Tibial artery (tissue), 4 donors: ENCODE data around the gene MAGED2.
"Not testable (repeated sequence)": the region's sequence is repeated elsewhere in the genome, so short reads cannot be mapped to it uniquely, and the experiment has no call there.

Experiments
- DNase-seq, 2 donors: peaks; one replicate each; pipeline ENCODE4 v3.0.0-alpha.2; 2019
- H3K27ac ChIP-seq, 2 donors: fragments of 200-600 bp; sonication (generic) in 1 of 2; 1 replicate in 1 of 2; 2 replicates in 1 of 2; pipeline ENCODE4 v1.5.1; 2018 to 2019; ENCODE audit warnings: mild to moderate bottlenecking in 1 of 2
- H3K27me3 ChIP-seq, 2 donors: fragments of 200-600 bp; sonication (generic) in 1 of 2; one replicate each; pipeline versions ENCODE4 v1.5.1 to v1.6.0; 2016 to 2019
- H3K36me3 ChIP-seq, 3 donors: fragments of 200-600 bp; sonication (generic) in 2 of 3; one replicate each; pipeline ENCODE4 v1.5.1; 2016 to 2019; ENCODE audit warnings: mild to moderate bottlenecking in 2 of 3
- H3K4me1 ChIP-seq, 4 donors: fragments of 200-600 bp; sonication (generic) in 2 of 4; 1 replicate in 3 of 4; 2 replicates in 1 of 4; pipeline ENCODE4 v1.5.1; 2016 to 2019
- H3K4me3 ChIP-seq, 2 donors: fragments of 200-600 bp; sonication (generic) in 1 of 2; 1 replicate in 1 of 2; 2 replicates in 1 of 2; pipeline ENCODE4 v1.5.1; 2018 to 2019; ENCODE audit warnings: mild to moderate bottlenecking in 2 of 2
- H3K9me3 ChIP-seq, 3 donors: fragments of 200-600 bp; sonication (generic) in 1 of 3; one replicate each; pipeline ENCODE4 v1.5.1; 2016 to 2019
- intact Hi-C: fragments of 100-400 bp; cut with DNase I; formaldehyde crosslinking; loops from one replicate; pipeline ENCODE4 v1.15.0; 2023; ENCODE audit warnings: low total_unique reads
- TF ChIP-seq, protein P1 (sequence below), 2 experiments: fragments of 200-600 bp in 1 of 2; fragments of 450-650 bp in 1 of 2; IDR thresholded peaks; one replicate each; pipeline ENCODE4 v1.5.1; 2017 to 2019; ENCODE audit warnings: antibody characterized with exemption in 2 of 2, mild to moderate bottlenecking in 1 of 2, moderate library complexity in 1 of 2

MAGED2 gene

DNA sequence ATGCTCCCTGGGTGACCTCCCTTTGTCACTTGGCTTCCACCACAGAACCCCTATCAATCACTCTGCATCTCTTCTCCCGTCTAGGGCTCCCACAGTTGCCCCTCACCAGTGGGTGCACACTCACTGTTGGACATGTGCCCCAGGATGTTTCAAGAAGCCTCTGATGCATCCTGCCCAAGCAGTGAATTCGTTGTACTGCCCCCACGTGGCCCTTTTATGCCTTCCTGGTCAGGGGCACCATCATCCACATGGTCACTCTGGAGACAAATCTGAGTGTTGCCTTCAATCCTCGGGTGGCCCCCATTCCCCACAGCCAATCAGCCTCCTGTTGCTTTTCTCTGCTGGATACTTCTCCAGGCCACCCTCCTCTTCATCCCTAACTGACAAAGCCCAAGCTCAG lies 21.6 kb upstream of the MAGED2 start:
- Histone ChIP-seq H3K36me3 (no peaks in the 10 kb centered on the region), H3K27ac (no peak overlapping the region), H3K4me3 (no peak overlapping the region), H3K9me3 (no peaks in the 10 kb centered on the region), H3K27me3 (no peaks in the 10 kb centered on the region), H3K4me1 (no peaks in the 10 kb centered on the region)
- DNase-seq: no peak
- TF ChIP-seq, protein P1, sequence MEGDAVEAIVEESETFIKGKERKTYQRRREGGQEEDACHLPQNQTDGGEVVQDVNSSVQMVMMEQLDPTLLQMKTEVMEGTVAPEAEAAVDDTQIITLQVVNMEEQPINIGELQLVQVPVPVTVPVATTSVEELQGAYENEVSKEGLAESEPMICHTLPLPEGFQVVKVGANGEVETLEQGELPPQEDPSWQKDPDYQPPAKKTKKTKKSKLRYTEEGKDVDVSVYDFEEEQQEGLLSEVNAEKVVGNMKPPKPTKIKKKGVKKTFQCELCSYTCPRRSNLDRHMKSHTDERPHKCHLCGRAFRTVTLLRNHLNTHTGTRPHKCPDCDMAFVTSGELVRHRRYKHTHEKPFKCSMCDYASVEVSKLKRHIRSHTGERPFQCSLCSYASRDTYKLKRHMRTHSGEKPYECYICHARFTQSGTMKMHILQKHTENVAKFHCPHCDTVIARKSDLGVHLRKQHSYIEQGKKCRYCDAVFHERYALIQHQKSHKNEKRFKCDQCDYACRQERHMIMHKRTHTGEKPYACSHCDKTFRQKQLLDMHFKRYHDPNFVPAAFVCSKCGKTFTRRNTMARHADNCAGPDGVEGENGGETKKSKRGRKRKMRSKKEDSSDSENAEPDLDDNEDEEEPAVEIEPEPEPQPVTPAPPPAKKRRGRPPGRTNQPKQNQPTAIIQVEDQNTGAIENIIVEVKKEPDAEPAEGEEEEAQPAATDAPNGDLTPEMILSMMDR (IDR thresholded peaks at IDR 0.05): no peak
- intact Hi-C loops: no loop called here

DNA sequence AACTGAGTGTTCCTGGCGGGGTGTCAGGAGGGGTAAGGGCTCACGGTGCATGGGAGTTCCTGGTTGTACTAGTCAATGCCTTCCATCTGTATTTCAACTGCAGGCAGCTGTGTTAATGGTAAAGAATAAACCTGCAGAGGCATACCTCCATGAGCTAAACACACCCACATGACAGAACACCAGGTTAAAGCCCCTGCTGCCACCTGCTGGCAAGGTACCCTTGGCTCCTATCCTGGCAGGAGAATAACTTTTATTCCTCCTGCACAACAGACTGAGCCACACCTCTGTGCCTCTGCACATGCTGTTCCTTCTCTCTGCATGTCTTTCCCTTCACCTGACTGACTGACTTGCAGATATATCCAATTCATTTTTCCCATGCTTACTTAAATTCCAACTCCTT lies 20.6 kb upstream of the MAGED2 start:
- H3K4me1 ChIP-seq: no peaks in the 10 kb centered on the region
- TF ChIP-seq, protein P1 (IDR thresholded peaks at IDR 0.05): no peak
- H3K27ac ChIP-seq: no peak overlapping the region
- H3K4me3 ChIP-seq: no peak overlapping the region
- H3K27me3 ChIP-seq: no peaks in the 10 kb centered on the region
- DNase-seq: no peak
- intact Hi-C loops: no loop called here
- H3K36me3 ChIP-seq: no peaks in the 10 kb centered on the region
- no peaks in the 10 kb centered on the region for H3K9me3 ChIP-seq

DNA sequence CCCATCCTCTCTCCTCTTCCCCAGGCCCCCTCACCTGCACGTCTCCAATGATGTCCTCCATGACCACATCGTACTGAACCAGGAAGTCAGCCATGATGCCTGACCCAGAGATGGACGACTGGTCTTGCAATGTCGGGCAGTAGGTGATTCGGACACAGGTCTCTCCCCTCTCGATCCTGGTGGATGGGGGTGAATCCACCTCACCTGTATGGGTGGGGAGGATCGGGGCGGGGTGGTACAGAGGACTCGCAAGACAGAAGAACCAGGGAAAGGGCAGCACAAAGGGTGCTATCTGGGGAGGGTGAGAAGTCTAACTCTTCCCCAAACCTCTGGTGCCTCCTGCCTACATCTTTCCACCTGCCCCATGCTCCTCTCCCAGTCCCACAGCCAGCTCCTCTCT lies 19.1 kb upstream of the MAGED2 start:
- no peak for DNase-seq
- no peaks in the 10 kb centered on the region for H3K27me3 ChIP-seq
- H3K4me3 ChIP-seq: no peak overlapping the region
- H3K4me1 ChIP-seq: no peaks in the 10 kb centered on the region
- no peak overlapping the region for H3K27ac ChIP-seq
- H3K36me3 ChIP-seq: no peaks in the 10 kb centered on the region
- no peaks in the 10 kb centered on the region for H3K9me3 ChIP-seq
- intact Hi-C loops: no loop called here
- TF ChIP-seq, protein P1 (IDR thresholded peaks at IDR 0.05): no peak

DNA sequence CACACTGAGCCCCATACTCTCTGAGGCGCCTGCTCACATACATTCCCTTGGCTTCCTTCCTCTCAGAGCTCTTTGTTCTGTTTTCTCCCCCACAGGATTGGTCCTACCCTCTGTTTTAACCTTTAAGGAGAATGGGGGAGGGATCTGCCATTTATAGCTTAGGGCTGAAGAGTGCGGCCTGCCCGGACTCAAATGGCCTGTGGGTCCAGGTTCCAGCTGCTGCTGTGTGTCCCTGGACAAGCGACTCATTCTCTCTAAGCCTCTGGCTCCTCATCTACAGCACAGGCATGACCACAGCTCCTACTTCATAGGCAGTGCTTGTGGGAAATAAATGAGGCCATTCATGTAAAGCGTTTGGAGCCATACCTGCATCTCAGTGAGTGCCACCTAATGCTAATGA lies 18.1 kb upstream of the MAGED2 start:
- H3K36me3 ChIP-seq, H3K27me3 ChIP-seq, H3K9me3 ChIP-seq, H3K4me3 ChIP-seq, H3K27ac ChIP-seq, DNase-seq, H3K4me1 ChIP-seq, intact Hi-C loops: not testable (repeated sequence)

DNA sequence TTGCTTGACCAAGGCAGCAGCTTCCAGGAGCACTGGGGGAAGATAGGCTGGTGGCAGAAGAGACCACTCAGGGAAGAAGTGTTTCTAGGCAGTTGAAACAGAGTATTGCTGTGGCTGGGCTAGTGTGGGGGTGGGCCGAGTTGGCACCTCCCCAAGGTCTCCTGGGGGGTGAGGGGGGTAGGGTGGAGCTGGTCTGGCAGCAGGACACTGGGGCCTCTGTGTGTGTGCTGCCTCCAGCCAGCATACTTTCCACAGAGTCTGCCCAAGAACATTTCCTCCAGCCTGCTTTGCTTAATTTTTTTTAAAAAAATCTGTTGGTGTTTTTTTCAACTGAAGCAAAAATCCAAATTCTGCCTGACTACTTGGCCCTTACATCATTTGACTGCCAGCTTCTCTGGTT lies 13.5 kb upstream of the MAGED2 start:
- Histone ChIP-seq H3K27me3 (no peaks in the 10 kb centered on the region), H3K36me3 (no peaks in the 10 kb centered on the region), H3K27ac (no peak overlapping the region), H3K4me1 (no peaks in the 10 kb centered on the region), H3K9me3 (no peaks in the 10 kb centered on the region), H3K4me3 (no peak overlapping the region)
- TF ChIP-seq, protein P1 (IDR thresholded peaks at IDR 0.05): no peak
- no peak for DNase-seq
- intact Hi-C loops: no loop called here

DNA sequence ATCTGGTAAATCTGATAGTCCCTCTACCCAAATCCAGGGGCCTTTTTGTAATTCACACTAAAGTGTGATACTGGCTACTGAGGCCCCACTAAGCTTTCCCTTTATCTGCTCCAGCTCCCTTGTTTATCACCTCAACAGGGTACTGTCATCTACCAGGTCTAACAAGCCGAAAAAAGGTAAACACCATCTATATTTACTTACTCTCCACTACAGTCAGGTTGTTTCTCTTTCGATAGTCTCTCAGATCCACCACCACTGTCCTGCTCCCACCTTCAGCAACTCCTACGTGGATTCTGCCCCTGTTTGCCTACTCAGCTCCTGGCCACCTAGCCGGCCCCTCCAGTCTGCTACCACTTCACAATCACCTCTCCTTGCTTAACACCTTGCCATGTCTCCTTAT lies 12.8 kb upstream of the MAGED2 start:
- TF ChIP-seq, protein P1 (IDR thresholded peaks at IDR 0.05): no peak
- no peaks in the 10 kb centered on the region for H3K27me3 ChIP-seq
- no peaks in the 10 kb centered on the region for H3K36me3 ChIP-seq
- H3K9me3 ChIP-seq: no peaks in the 10 kb centered on the region
- H3K27ac ChIP-seq: no peak overlapping the region
- no peak overlapping the region for H3K4me3 ChIP-seq
- DNase-seq: no peak
- H3K4me1 ChIP-seq: no peaks in the 10 kb centered on the region
- intact Hi-C loops: no loop called here
